ENCODE results near the gene SLAMF9. TPM values are rescaled to one million over a fixed set of nuclear protein-coding genes. Genes with fewer than 3 reads are reported as not detected.

Gene SLAMF9
- total RNA-seq, 1 donor from 2014 or later = not detected

DNA sequence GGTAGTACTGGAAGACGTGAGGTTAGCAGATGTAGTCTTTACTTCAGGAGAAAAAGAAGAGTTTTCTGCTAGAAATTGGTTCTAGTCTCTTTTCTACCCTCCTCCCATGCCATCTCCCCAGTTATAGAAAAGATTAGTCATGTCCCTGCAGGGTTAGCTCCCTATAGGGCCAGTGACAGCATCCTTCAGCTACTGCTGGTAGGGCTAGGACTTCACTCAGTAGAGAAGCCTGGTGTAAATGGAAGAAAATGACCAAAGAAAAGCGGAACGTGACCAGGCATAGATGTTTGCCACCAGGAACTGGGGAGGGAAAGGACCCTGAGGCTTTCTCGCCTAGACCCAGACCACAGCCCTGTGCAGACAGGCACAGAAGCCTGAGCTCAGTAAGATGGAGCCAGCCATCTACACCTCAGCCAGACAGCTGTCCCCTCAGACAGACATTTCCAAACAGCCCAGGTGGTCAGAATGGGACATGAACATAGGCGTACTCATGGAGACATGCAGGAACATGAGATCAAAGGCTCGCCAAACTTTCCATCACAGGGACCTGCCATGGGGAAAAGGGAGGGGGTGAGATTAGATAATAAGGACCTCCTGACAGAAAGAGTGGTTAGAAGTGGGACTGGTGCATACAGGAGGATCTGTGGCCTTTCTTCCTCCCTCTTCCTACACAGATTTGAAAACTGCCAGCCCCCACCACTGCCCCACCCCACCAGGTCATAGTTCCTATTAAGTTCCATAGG, 23.5 kb upstream of the SLAMF9 start:
- H3K27me3 ChIP-seq = peaks cover 3% of the 10 kb centered on the region
- H3K4me3 ChIP-seq = no peak overlapping the region
- TF ChIP-seq, protein P1, sequence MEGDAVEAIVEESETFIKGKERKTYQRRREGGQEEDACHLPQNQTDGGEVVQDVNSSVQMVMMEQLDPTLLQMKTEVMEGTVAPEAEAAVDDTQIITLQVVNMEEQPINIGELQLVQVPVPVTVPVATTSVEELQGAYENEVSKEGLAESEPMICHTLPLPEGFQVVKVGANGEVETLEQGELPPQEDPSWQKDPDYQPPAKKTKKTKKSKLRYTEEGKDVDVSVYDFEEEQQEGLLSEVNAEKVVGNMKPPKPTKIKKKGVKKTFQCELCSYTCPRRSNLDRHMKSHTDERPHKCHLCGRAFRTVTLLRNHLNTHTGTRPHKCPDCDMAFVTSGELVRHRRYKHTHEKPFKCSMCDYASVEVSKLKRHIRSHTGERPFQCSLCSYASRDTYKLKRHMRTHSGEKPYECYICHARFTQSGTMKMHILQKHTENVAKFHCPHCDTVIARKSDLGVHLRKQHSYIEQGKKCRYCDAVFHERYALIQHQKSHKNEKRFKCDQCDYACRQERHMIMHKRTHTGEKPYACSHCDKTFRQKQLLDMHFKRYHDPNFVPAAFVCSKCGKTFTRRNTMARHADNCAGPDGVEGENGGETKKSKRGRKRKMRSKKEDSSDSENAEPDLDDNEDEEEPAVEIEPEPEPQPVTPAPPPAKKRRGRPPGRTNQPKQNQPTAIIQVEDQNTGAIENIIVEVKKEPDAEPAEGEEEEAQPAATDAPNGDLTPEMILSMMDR (IDR thresholded peaks at IDR 0.05) = no peak
- DNase-seq (no peak), ATAC-seq (no peak)
- no peak overlapping the region for H3K27ac ChIP-seq
- intact Hi-C loops (cut with DNase I) = no loop called here
- no peaks in the 10 kb centered on the region for H3K9me3 ChIP-seq
- H3K4me1 ChIP-seq = no peaks in the 10 kb centered on the region
- H3K36me3 ChIP-seq = no peaks in the 10 kb centered on the region

DNA sequence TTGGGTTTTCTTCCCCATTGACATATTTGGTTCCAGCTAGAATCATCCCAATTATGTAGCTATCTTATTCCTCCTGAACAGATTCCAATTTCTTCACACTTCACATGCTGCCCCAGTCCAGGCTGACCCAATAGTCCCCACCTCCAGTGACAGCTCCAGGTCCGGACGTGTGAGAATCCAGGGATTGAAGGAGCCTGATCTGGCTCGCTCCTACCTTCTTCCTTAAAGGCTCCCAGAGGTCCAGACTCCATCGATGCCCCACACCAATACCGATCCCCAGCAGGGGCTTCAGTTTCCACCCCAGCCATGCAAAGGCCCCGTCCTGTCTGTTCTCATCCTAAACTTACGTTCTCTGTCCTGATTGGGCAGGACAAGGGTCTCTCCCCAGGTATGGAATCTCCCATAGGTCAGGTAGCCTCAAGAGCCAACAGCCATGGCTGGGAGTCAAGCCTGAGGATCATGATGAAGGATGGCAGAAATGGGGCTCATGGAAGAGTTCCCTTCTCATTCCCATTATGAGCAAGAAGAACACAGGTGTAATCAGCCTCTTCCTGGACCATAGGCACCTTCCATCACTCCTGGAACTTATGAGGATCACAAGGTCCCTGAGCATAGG, 20.4 kb upstream of the SLAMF9 start:
- Histone ChIP-seq H3K4me1 (no peaks in the 10 kb centered on the region), H3K4me3 (no peak overlapping the region), H3K36me3 (no peaks in the 10 kb centered on the region), H3K27me3 (peaks cover 4% of the 10 kb centered on the region), H3K9me3 (no peaks in the 10 kb centered on the region), H3K27ac (no peak overlapping the region)
- no peak for DNase-seq
- TF ChIP-seq, protein P1 (IDR thresholded peaks at IDR 0.05) = no peak
- no peak for ATAC-seq
- intact Hi-C loops (cut with DNase I) = no loop called here

GRCh38 chr1:159973350-159973940, 19.4 kb upstream of the SLAMF9 start:
- Histone ChIP-seq H3K36me3 (no peaks in the 10 kb centered on the region), H3K9me3 (no peaks in the 10 kb centered on the region), H3K27ac (no peak overlapping the region), H3K4me1 (no peaks in the 10 kb centered on the region), H3K27me3 (peaks cover 4% of the 10 kb centered on the region), H3K4me3 (no peak overlapping the region)
- no peak for DNase-seq
- intact Hi-C loops (cut with DNase I) = no loop called here
- ATAC-seq = no peak
- TF ChIP-seq, protein P1 (IDR thresholded peaks at IDR 0.05) = no peak

- TF ChIP-seq, protein P1 (IDR thresholded peaks at IDR 0.05) = no peak
- Histone ChIP-seq H3K4me3 (no peak overlapping the region), H3K27ac (no peak overlapping the region), H3K36me3 (no peaks in the 10 kb centered on the region), H3K4me1 (no peaks in the 10 kb centered on the region), H3K9me3 (no peaks in the 10 kb centered on the region), H3K27me3 (peaks cover 4% of the 10 kb centered on the region)
- intact Hi-C loops (cut with DNase I) = no loop called here
- DNase-seq = no peak
- ATAC-seq = peak; percentile 6
Measured at GRCh38 chr1:159972443-159973205, 18.6 kb upstream of the SLAMF9 start.

GRCh38 chr1:159970932-159971342, 16.9 kb upstream of the SLAMF9 start:
- Histone ChIP-seq H3K4me3 (no peak overlapping the region), H3K36me3 (no peaks in the 10 kb centered on the region), H3K9me3 (no peaks in the 10 kb centered on the region), H3K4me1 (no peaks in the 10 kb centered on the region), H3K27ac (no peak overlapping the region), H3K27me3 (peaks cover 4% of the 10 kb centered on the region)
- ATAC-seq (no peak), DNase-seq (no peak)
- TF ChIP-seq, protein P1 (IDR thresholded peaks at IDR 0.05) = no peak
- intact Hi-C loops (cut with DNase I) = no loop called here
